WERI-Rb-1 (cell line): ENCODE results near the gene ATP5MG.

Experiments used
- DNase-seq: peaks from one replicate; pipeline ENCODE4 v3.0.0-alpha.2; 2020
- H3K27ac ChIP-seq: fragments of 250-450 bp; sonication (Bioruptor Pico); 2 replicates; pipeline ENCODE4 v1.5.1; 2020; ENCODE audit warnings: mild to moderate bottlenecking, moderate library complexity
- H3K27me3 ChIP-seq: fragments of 250-450 bp; sonication (Bioruptor Pico); 2 replicates; pipeline ENCODE4 v1.5.1; 2021; ENCODE audit warnings: mild to moderate bottlenecking, low read depth, moderate library complexity; ENCODE audit not compliant: insufficient read depth, severe bottlenecking
- H3K36me3 ChIP-seq: fragments of 250-450 bp; sonication (Bioruptor Pico); 2 replicates; pipeline ENCODE4 v1.5.1; 2020; ENCODE audit warnings: mild to moderate bottlenecking, moderate library complexity
- H3K4me3 ChIP-seq: 2 replicates; pipeline ENCODE4 v1.5.1; 2011; ENCODE audit warnings: low read depth, mild to moderate bottlenecking, control low read depth, low read length
- H3K9me3 ChIP-seq: fragments of 250-450 bp; sonication (Bioruptor Pico); 2 replicates; pipeline ENCODE4 v1.5.1; 2021; ENCODE audit warnings: mild to moderate bottlenecking, moderate library complexity; ENCODE audit not compliant: severe bottlenecking
- CTCF ChIP-seq: IDR thresholded peaks from 2 replicates; pipeline ENCODE4 v1.5.1; 2011; ENCODE audit warnings: low read depth, mild to moderate bottlenecking, control low read depth, inconsistent platforms, low read length

ATP5MG gene, protein sequence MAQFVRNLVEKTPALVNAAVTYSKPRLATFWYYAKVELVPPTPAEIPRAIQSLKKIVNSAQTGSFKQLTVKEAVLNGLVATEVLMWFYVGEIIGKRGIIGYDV

GRCh38 chr11:118401151-118401879 is at the start of gene ATP5MG:
Gene ATP5MG, plus strand, starts transcription at chr11:118401606. Its CDS starts 60 bp downstream, at chr11:118401666.
- peak within 1 kb of the TSS; percentile 92 for H3K4me3 ChIP-seq
- DNase-seq = peak; percentile 90
- no peaks in the 10 kb centered on the region for H3K9me3 ChIP-seq
- 0 out of 2 replicates have a peak, but pooled peaks have one; percentile 3 for TF ChIP-seq CTCF
- no peaks in the 10 kb centered on the region for H3K27me3 ChIP-seq
- H3K27ac ChIP-seq = peak within 1 kb of the TSS; percentile 98
- H3K36me3 ChIP-seq = peaks cover 33% of the 10 kb centered on the region

GRCh38 chr11:118353084-118353710 is 48.2 kb upstream of the ATP5MG start:
- DNase-seq = no peak
- Histone ChIP-seq H3K27ac (no peak overlapping the region), H3K9me3 (no peaks in the 10 kb centered on the region), H3K36me3 (no peaks in the 10 kb centered on the region), H3K27me3 (no peaks in the 10 kb centered on the region), H3K4me3 (no peak overlapping the region)
- TF ChIP-seq CTCF = no peak

DNA sequence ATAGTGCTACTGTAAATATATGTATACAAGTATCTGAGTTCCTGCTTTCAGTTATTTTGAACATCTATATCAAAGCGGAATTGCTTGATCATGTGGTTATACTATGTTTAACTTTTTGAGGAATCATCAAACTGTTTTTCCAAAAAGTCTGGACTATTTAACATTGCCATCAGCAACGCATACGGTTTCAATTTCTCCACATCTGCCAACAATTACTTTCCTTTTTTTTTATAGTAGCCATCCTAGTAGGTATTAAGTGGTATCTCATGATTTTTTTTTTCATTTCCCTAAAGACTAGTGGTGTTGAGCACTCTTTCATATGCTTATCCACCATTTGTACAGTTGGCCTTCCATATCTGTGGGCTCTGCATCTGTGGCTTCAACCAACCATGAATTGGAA is 43.3 kb upstream of the ATP5MG start:
- Histone ChIP-seq H3K4me3 (no peak overlapping the region), H3K27ac (no peak overlapping the region), H3K27me3 (no peaks in the 10 kb centered on the region), H3K36me3 (no peaks in the 10 kb centered on the region), H3K9me3 (no peaks in the 10 kb centered on the region)
- DNase-seq = no peak
- TF ChIP-seq CTCF = no peak

DNA sequence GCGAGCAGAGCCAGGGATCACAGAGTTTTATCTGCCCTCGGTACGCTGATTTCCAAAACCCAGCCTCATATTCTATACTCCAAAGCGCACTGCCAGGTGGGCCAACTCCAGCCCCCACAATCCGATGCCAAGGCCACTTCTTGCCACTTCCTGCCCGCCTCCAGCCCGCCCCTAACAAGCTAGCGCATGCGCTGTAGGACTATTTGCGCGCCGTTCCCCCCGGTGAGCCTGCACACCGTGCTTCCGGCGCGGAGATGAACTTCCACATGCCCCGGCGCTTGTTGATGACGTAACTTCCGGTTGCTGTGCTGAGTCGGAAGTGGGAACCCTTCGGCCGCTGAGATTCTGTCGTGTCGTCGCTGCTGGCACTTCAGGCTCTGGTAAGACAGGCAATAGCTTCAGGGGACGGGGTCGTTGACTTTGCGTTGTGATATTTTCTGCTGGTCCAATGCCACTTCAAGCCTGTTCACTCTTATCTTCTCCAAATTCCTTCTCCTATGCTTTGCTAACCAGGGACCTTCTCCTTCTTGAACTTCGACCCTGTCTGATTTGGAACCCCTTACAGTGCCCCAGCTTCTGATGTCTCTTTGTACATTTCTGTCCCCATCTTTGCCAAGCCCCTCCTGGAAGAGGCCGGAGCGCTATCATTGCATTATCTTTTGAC is 42.0 kb upstream of the ATP5MG start, which contains the start of gene UBE4A:
Gene UBE4A (plus strand): TSS at position 306 of the 664 bp plus-strand sequence. CDS start 5,481 bp downstream, outside the sequence.
- TF ChIP-seq CTCF = no peak
- H3K27ac ChIP-seq = peak within 1 kb of the TSS; percentile 56

DNA sequence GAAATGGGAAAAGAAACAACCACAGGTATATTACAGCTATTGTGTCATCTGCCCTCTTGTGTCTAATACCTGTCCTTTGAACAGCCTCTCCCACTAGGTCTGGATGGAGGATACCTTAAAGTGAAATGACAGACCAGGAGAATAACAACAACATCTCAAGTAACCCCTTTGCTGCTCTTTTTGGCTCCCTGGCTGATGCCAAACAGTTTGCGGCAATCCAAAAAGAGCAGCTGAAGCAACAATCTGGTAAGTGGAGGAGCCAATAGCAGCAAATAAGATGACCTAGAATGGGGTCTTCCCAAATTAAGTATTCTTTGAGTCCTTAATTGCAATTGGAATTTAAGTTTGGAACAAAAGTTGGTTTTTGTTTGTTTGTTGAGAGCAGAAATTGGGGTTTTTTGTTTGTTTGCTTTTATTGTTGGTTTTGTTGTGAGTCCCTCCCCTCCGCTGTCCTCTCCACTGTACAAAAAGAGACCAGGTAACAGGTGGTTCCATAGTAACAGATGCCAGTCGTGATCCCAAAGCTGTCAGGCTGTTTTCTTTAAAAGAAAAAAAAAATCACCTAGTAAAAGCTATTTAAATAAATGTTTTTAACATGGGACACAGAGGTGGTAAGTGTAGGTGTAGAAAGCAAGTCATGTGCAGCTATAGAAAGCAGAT is 36.3 kb upstream of the ATP5MG start:
- no peak overlapping the region for H3K4me3 ChIP-seq
- DNase-seq = no peak
- H3K27me3 ChIP-seq = no peaks in the 10 kb centered on the region
- peaks cover 37% of the 10 kb centered on the region for H3K36me3 ChIP-seq
- H3K27ac ChIP-seq = no peak overlapping the region
- H3K9me3 ChIP-seq = no peaks in the 10 kb centered on the region
- TF ChIP-seq CTCF = no peak

More for the DNA sequence above, 42.0 kb upstream of the ATP5MG start, which contains the start of gene UBE4A:
- H3K4me3 ChIP-seq = peak within 1 kb of the TSS; percentile 94
- DNase-seq = peak; percentile 95
- no peaks in the 10 kb centered on the region for H3K9me3 ChIP-seq
- no peaks in the 10 kb centered on the region for H3K36me3 ChIP-seq
- H3K27me3 ChIP-seq = no peaks in the 10 kb centered on the region
